Measurements from ENCODE around the gene HBD.

- TF ChIP-seq CTCF (conservative IDR thresholded peaks at IDR 0.05 in 1 of 2, IDR thresholded peaks at IDR 0.05 in 1 of 2; ENCODE audit: low read depth in 1 of 2, low read length in 2 of 2) (no peak), EZH2 (IDR thresholded peaks at IDR 0.05; ENCODE audit: low read length, missing control alignments) (no peak)
These were observed 2.1 kb downstream of the HBD start for GRCh38 chr11:5232176-5232575.

All from fibroblast of lung (primary cell).